ENCODE results near the gene RPS3A.

The RPS3A gene

DNA sequence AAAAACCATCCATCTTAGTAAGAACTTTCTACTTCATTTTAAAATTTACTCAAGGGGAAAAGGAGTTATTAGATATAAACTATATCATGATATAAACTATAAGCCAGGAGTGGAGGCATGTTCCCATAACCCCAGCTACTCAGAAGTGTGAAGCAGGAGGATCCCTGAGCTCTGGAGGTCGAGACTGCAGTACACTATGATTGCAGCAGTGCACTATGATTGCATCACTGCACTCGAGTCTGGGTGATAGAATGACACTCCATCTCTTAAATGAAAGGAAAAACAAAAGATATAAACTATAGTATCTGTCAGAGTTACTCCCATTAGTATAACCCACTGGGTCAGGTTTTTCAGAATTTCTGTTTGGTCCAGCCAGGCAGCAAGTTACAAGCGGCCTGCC lies 47.6 kb downstream of the RPS3A start:
- no peak for TF ChIP-seq EZH2phosphoT487 (conservative IDR thresholded peaks at IDR 0.05; ENCODE audit: low read length)
- TF ChIP-seq, protein P1, sequence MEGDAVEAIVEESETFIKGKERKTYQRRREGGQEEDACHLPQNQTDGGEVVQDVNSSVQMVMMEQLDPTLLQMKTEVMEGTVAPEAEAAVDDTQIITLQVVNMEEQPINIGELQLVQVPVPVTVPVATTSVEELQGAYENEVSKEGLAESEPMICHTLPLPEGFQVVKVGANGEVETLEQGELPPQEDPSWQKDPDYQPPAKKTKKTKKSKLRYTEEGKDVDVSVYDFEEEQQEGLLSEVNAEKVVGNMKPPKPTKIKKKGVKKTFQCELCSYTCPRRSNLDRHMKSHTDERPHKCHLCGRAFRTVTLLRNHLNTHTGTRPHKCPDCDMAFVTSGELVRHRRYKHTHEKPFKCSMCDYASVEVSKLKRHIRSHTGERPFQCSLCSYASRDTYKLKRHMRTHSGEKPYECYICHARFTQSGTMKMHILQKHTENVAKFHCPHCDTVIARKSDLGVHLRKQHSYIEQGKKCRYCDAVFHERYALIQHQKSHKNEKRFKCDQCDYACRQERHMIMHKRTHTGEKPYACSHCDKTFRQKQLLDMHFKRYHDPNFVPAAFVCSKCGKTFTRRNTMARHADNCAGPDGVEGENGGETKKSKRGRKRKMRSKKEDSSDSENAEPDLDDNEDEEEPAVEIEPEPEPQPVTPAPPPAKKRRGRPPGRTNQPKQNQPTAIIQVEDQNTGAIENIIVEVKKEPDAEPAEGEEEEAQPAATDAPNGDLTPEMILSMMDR (IDR thresholded peaks at IDR 0.05; ENCODE audit: insufficient read depth, low read length, poor library complexity, severe bottlenecking): no peak
- H2AFZ ChIP-seq (ENCODE audit: low read depth, low read length, severe bottlenecking): no peak overlapping the region
- no peaks in the 10 kb centered on the region for H3K36me3 ChIP-seq (ENCODE audit: low read length)
- H3K4me3 ChIP-seq (ENCODE audit: insufficient read depth, low read length, poor library complexity, severe bottlenecking): no peak overlapping the region
- H3K27me3 ChIP-seq (ENCODE audit: low read length): no peaks in the 10 kb centered on the region
- H3K4me2 ChIP-seq (ENCODE audit: low read depth, low read length, poor library complexity, severe bottlenecking): no peak overlapping the region
- H3K9ac ChIP-seq (ENCODE audit: low read length): no peak overlapping the region
- H4K20me1 ChIP-seq (ENCODE audit: low read depth, low read length): no peaks in the 10 kb centered on the region
- H3K9me3 ChIP-seq (ENCODE audit: insufficient read depth, low read length): no peaks in the 10 kb centered on the region
- H3K9me2 ChIP-seq (replicated peaks; ENCODE audit: insufficient read depth, low read length): no peaks in the 10 kb centered on the region
- H3F3A ChIP-seq (ENCODE audit: insufficient read depth): no peaks in the 10 kb centered on the region
- H3K79me2 ChIP-seq (ENCODE audit: insufficient read depth, low read length): no peaks in the 10 kb centered on the region
- H3K27ac ChIP-seq (ENCODE audit: low read depth, low read length): no peak overlapping the region

DNA sequence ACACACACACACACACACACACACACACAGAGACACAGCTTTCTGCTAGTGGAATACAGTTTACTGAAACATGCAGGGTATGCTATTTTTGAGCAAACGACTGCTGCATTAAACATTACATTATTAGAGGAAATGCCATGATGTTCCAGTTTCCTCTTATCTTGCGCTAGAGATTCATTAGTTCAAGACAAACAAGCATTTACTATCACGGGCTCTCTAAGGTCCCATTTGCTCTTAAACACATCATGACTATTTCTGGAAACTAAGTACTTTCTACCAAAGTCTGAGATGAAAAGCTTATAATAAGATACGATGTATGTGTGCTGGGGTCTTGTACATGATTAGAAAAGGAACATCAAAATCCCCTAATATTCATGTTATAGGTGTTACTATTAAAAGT lies 48.8 kb downstream of the RPS3A start:
- H4K20me1 ChIP-seq (ENCODE audit: low read depth, low read length): no peaks in the 10 kb centered on the region
- no peak overlapping the region for H2AFZ ChIP-seq (ENCODE audit: low read depth, low read length, severe bottlenecking)
- no peak overlapping the region for H3K4me2 ChIP-seq (ENCODE audit: low read depth, low read length, poor library complexity, severe bottlenecking)
- no peak overlapping the region for H3K4me3 ChIP-seq (ENCODE audit: insufficient read depth, low read length, poor library complexity, severe bottlenecking)
- H3K27ac ChIP-seq (ENCODE audit: low read depth, low read length): no peak overlapping the region
- no peaks in the 10 kb centered on the region for H3K9me3 ChIP-seq (ENCODE audit: insufficient read depth, low read length)
- no peak overlapping the region for H3K9ac ChIP-seq (ENCODE audit: low read length)
- no peaks in the 10 kb centered on the region for H3K27me3 ChIP-seq (ENCODE audit: low read length)
- no peaks in the 10 kb centered on the region for H3F3A ChIP-seq (ENCODE audit: insufficient read depth)
- H3K9me2 ChIP-seq (replicated peaks; ENCODE audit: insufficient read depth, low read length): no peaks in the 10 kb centered on the region
- no peak for TF ChIP-seq EZH2phosphoT487 (conservative IDR thresholded peaks at IDR 0.05; ENCODE audit: low read length)
- TF ChIP-seq, protein P1 (IDR thresholded peaks at IDR 0.05; ENCODE audit: insufficient read depth, low read length, poor library complexity, severe bottlenecking): no peak
- no peaks in the 10 kb centered on the region for H3K36me3 ChIP-seq (ENCODE audit: low read length)
- no peaks in the 10 kb centered on the region for H3K79me2 ChIP-seq (ENCODE audit: insufficient read depth, low read length)

DNA sequence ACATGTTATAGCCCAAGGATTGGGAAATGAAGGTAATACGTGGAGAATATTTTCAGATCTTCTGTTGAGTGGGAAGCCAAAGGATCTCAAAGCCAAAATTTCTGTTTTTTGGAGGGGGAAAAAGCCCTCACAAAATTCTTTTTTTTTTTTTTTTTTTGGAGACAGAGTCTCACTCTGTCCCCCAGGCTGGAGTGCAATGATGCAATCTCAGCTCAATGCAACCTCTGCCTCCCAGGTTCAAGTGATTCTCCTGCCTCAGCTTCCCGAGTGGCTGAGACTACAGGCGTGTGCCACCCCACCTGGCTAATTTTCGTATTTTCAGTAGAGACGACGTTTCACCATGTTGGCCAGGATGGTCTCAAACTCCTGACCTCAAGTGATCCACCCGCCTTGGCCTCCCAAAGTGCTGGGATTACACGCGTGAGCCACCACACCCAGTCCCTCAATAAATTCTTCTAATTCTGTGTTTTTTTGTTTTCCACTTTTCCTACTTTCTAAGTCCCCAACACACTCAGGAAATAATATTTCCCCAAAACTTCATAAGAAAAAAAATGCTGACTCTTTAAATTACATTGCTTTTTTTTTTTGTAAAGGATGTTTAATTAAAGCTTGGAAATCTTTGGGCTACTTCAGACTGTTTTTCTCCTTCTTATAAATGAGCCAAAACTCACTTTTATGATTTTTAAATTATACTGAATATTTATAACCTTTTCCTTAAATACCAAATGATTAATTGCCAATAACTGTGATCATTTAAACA lies 51.6 kb downstream of the RPS3A start:
- Histone ChIP-seq H3K27ac (ENCODE audit: low read depth, low read length) (no peak overlapping the region), H2AFZ (ENCODE audit: low read depth, low read length, severe bottlenecking) (no peak overlapping the region)
- TF ChIP-seq, protein P1 (IDR thresholded peaks at IDR 0.05; ENCODE audit: insufficient read depth, low read length, poor library complexity, severe bottlenecking): no peak
- no peak for TF ChIP-seq EZH2phosphoT487 (conservative IDR thresholded peaks at IDR 0.05; ENCODE audit: low read length)

More for the DNA sequence above, 51.6 kb downstream of the RPS3A start:
- no peaks in the 10 kb centered on the region for H3K9me2 ChIP-seq (replicated peaks; ENCODE audit: insufficient read depth, low read length)
- H4K20me1 ChIP-seq (ENCODE audit: low read depth, low read length): no peaks in the 10 kb centered on the region
- H3K4me3 ChIP-seq (ENCODE audit: insufficient read depth, low read length, poor library complexity, severe bottlenecking): no peak overlapping the region
- no peaks in the 10 kb centered on the region for H3K36me3 ChIP-seq (ENCODE audit: low read length)
- no peak overlapping the region for H3K4me2 ChIP-seq (ENCODE audit: low read depth, low read length, poor library complexity, severe bottlenecking)
- no peaks in the 10 kb centered on the region for H3K9me3 ChIP-seq (ENCODE audit: insufficient read depth, low read length)
- no peaks in the 10 kb centered on the region for H3K79me2 ChIP-seq (ENCODE audit: insufficient read depth, low read length)
- H3K27me3 ChIP-seq (ENCODE audit: low read length): no peaks in the 10 kb centered on the region
- no peaks in the 10 kb centered on the region for H3F3A ChIP-seq (ENCODE audit: insufficient read depth)
- H3K9ac ChIP-seq (ENCODE audit: low read length): no peak overlapping the region
